Stimulated activated CD4-positive, alpha-beta T cell treated with anti-CD3 and anti-CD28 coated beads, Interleukin-12 subunit alpha, Interleukin-12 subunit beta, amount 100 ng/mL, for 48 hours (primary cell): ENCODE data around the gene CHCHD3.

Source experiments
- DNase-seq, 3 donors: peaks; one replicate each; pipeline ENCODE4 v3.0.0-alpha.2; 2020; ENCODE audit warnings: low read depth in 2 of 3, low spot score in 1 of 3

CHCHD3 gene

DNA sequence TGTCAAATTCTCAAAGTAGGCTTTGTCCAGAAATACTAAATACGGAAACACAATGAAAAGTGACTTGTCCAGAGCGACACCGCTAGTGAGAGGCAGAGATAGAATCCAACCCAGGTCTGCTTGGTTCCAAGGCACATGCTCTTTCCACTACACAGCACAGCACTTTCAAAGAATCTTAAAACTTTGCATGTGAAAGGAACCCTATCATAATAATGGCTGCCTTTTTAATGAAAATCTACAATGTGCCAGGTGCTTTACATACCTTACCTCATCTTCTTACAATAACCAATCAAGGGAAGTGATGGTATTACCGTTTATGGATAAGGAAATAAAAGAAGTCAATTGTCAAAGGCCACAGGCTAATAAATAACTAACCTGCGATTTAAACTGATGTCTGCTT is 2.6 kb downstream of the CHCHD3 start:
- no peak for DNase-seq

DNA sequence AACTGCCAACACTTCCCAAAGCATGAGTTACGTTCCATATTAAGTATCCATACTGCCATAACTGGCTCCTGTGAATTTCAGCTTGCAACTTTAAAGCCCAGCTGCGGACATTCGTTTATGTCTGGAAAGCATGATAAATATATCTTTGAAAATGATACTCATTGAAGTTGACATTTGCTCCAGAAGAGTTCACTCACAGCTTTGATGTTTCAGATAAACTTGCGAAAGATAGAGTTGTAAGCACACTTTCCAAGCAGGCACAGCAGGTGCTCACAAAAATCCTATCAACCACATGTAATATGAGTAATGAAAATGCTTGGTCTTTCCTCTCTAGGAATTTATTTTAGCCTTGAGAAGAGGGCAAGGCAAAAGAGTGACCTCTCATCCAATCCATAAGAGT is 4.5 kb downstream of the CHCHD3 start:
- no peak for DNase-seq

DNA sequence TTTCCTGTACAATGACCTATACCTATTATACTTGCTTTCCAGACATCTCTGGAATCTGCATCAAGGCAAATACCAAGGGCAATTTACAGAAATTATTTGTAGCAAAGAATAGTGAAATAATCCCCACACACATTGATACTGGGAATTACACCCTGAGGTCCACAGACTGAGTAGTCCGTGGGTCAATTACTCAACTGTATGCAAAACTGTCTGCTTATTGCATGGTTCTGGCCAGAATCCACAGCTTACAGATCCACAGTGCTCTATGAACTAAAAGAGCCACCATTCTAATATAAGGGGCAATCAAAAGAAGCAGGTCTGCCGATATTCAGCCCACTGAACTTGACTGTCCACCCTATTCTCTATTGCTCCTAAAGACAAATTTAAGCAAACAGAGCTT is 5.7 kb downstream of the CHCHD3 start:
- no peak for DNase-seq

DNA sequence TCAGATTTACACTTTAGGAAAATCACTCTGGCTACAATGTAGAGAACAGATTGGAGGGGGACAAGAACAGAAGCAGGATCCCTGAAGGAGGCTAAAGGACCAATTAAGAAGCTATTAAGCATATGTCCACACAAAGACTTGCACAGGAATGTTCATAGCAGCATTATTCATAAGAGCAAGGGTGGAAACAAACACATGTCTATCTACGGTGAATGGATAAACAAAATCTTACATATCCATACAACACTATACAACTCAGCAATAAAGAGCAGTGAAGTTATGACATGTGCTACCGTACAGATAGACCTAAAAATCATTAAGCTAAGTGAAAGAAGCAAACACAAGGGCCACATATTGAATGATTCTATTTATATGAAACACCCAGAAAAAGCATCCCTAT is 10.4 kb downstream of the CHCHD3 start:
- no peak for DNase-seq

DNA sequence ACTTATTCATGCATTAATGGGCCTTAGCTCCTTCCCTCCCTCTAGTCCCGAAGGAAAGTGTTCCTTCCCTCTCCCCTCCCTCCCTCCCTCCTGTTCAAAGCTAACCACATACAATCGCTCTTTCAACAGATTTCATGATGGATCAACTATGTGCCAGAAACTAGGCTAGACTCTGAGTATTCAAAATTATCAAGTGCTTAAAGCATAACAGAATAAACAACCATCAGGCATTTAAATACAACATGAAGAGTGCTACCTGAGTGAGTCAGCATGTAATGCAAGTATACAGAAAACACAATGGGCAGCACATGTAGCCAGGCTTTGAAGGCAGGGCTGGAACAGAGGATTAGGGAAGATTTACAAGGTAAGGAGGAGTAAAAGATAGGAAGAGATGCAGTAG is 11.3 kb downstream of the CHCHD3 start:
- no peak for DNase-seq

DNA sequence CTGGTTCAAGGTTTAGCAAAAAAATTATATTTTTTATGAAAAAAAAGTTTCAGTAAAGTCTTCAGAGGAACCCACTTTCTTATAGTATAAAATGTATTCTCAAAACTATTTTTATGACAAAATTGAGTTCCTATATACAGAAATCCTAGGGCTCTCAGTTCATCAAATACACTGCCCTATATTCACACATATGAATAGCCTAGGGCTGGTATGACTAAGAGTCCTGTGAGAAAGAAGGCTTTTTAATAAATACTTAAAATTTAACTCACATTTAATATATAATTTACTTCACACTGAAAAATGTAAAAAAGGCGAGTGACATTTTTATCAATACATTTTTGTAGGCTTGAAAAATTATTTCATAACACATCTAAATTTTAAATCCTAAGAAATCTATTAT is 16.6 kb downstream of the CHCHD3 start:
- no peak for DNase-seq

DNA sequence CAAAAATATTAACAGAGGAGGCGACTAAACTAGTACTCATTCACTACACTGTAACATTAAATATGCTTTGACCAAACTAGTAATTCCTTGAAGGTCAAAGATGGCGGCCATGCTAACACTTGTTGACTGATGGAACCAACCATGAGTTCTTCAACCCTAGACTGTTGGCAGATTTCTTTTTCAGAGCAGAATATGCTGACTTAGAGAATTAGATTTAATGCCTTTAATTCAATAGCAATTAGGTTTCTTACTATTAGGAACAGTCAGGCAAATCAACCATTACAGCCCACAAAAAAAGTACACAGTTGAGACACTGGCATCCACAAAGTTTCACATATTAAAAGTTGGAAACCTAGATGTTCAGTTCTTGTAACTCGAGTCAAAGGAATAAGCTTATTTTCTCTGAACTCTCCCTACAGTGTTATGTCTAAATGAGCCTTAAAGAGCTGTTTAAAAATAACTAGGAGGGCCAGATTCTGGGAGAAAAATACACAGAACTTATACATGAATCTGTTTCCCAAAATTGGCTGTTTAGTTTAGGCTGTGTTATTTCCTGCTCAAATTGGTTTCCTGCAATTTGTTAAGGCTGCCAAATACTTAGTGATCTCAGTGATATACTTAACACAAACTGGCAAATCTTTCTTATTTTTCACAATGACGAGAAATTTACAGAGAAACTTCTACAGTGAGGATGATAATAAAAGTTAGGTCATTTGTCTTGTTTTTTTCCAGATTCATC is 17.6 kb downstream of the CHCHD3 start:
- no peak for DNase-seq

DNA sequence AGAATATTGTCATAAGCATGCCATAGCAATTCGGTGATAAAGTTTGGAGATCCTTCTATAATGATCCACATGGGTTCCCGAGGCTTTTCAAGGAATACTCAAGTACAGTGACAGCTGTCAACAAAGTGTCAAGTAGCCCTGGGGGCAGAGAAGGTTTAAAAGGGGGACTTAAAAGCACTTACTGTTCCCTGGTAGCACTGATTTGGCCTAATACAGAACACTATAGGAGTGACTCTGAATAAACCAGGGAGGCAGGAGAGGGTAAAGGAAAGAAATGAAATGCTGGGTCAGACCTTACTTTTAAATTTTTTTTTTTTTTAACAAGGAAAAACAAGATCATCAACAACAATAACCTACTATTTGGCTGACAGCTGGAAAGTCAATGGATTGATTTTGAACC is 20.1 kb downstream of the CHCHD3 start:
- DNase-seq: no peak

DNA sequence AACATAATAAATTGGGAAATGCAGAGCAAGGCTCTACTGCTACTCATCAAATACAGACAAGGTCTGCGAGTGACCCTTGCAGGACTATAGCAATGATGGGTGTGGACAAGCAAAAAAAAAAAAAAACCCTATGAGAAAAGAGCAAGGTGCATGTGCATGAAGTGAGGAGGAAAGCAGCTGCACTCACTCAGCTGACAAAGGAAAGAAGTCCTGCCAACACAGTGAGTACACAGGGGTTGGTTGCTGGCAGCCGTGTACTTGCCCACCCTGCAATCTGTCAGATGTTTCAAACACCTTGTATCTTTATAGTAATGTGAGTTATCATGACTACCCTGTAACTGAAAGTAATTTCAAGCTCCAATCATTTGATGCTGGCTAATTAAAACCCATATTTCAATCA is 20.5 kb downstream of the CHCHD3 start:
- DNase-seq: no peak

DNA sequence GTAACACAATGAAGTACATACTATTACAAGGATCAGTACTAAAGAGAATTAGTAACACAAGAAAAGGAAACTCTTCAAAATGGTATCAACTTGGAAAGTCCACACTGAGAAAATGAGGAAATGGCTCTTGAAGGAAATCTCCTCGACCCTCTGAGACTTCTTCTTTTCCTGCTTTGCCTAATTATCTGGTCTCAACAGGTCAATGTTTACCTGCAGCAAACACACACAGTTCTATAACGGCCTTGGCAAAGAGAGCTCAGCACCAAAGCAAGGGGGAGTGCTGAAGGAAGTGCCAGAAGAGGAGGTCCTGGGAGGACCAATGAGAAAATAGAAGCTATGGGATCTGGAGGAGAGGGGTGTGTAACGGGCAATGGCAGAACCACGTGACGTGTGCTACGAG is 21.9 kb downstream of the CHCHD3 start:
- DNase-seq: no peak

DNA sequence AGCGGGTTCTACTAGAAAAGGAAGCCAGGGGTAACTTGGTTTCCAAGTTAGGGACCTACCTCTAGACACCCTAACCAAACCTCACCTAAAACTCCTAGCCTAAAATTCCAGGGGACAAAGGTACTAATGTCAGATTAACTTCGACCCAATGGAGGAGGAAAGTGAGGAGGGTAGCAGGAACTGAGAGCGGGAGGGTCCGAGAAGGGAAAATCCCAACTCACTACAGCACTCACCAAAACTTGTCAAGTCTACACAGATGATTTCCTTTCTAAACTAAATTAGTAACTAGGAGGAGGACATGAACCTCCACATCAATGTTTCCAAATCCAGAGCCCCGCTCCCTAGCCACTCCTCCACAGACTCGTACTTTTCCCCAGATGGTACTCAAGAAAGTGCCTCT is 22.6 kb downstream of the CHCHD3 start:
- DNase-seq: no peak

DNA sequence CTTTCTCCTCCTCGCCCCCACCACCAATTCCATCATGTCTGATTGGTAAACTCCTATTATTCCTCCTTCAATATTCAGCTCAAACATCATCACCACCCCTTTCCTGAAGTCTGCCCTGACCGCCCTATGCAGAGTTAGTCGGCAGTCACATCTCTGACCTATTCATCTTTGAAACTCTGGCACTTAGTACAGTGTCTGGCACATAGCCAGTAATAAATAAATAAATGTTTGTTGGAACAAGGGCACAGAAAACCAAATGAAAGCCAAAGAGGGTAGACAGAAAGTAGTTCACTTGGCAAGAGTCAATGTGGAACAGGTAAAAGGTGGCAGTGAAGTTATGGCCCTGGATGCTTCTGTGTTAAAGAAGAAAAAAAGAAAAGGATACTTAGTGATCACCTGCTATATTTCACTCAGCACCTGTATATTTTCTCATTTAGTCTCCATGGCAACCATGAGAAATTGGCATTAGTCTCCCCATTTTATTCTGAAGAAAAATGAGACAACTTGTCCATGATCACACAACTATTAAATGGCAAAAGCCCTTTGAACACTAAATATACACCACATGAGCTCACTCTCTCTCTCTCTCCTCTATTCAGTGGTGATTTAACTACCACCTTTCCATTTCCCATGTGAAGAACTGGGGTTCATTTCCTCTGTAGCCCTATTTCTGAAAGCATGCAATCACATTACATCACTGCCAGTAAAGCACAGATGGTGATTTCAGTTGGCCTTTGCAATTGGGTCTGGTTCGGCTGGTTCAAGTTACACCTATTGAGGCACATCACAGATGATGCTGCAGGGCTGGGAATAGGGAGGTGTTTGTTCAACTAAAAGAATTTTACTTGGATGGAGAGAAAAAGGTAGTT is 25.3 kb downstream of the CHCHD3 start:
- no peak for DNase-seq

DNA sequence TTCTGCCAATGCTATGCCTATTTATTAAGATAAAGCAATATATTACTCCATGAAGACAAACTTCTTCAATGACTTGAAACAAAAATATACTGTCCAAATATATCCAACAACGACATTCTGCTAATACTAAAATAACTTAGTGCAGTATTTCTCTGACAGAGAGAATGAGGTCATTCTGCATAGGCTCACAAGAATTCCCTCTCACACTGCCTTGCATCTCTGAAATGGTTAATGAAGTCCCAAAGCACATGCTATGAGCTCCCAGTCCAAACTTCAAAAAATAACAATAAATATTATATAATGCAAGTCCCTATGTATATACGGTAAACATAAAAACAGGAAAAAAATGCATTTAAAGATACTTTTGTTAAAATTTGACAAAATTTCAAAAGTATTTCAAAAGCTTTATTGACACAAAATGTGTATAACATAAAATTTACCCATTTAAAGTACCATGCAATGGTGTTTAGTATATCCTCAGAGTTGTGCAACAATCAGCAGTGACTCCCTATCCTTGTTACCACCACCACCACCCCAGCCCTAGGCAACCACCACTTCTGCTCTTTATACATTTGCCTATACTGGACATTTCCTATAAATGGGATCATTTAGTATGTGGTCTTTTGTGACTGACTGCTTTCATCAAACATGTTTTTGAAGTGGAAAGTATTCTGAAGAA is 27.6 kb downstream of the CHCHD3 start:
- no peak for DNase-seq

DNA sequence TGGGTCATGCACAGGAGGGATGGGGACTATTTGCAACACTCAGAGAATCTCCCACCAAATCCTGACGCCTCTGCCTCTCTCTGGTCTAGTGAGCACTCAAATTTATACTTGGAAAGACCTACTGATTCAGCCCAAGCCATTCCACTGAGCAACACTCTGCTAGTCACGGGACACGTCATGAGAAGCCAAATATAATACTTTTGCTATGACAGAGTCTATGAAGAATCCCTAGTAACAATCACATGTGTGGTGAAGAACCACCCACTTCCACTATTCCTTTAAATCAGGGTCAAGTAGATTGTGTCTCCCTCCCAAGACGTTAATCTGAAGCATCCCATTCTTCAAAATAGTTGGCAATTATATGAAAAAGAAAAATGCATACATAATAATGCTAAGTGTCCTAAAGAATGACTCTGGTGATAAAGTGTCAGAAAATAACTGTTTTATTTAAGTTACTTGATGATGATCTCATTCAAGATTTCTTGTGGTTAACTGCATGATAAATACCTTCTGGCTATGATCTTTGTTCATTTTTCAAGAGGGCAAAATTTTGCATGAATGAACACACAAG is 28.5 kb downstream of the CHCHD3 start:
- DNase-seq: peak in 1 of 3 donors; percentile 1

DNA sequence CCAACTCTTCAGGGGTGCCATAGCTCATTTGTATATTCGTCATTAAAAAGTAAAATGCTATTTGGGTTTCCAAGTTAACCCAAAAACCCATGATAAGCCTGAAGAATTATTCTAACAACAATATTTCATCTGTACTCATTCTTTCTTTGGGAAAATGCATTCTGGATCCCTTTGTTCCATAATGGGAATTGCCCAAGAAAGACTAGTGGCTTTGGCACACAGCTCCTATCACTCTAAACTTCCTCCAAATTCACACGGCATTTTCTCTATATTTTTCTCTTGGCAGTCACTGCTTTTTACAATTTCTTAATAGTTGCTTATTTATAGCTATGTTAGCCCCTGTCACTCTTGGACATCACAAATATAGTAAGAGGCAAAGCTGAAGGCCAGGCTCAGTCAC is 29.1 kb downstream of the CHCHD3 start:
- DNase-seq: no peak

DNA sequence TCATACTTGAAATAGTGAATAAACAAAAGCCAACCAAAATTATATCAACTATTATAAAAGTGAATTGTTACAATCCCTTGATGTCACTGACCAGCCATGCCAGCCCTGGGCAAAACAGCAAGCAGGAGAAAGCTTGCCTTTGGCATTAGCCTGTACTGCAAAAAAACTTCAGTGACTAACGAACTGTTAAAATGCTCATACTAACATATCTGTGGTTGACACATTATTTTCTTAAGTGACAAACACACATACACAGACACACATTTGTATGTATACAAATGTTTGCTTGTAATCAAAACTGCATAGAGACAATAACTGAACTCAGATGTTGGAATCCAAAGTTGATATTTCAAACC is 29.5 kb downstream of the CHCHD3 start:
- no peak for DNase-seq

DNA sequence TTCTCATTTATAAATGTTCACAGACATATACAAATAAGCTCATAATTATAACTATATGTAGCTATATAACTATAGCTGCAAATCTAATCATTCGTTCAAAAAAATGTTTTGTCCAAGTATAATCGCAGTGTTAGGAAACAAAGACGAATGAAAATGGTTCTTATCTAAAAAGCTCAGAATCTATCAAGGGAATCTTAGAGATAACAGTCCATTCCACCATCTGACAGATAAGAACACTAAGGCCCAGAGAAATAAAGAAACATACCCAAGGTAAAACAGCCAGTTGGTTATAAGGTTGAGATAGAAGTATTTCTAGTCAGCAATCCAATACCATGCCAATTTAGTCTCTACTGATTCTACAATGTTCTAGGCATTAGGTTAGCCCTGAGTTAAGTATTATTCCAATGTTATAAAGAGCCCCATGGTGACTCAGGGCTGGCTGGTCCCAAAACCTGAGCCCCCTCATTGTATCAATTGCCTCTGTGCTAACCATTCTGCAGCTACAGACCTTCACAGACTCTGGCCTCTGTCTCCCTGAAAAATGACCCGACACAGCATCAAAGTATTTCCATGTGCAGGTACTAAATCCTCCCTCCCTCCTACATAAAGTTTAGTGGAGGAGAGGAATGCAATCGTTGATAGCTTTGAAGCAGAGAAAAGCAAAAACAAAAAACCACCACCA is 30.0 kb downstream of the CHCHD3 start:
- no peak for DNase-seq

DNA sequence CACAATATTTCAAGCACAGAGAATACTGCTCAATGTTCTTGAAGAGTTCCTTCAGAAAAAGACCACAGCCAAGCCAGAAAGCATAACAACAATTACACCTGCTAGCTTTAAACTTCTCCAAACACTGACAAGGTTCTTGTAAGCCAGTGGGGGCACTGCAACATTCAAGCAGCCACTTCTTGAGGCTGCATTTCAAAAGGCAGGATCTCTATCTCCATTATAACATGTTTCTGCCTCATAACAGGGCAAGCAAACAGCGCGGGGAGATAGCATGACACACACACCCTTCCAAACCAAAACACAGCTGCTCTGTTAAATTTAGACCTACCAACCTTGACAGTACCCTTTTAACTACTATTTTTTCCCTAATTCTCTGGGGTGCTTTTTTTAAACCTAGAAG is 30.8 kb downstream of the CHCHD3 start:
- no peak for DNase-seq

DNA sequence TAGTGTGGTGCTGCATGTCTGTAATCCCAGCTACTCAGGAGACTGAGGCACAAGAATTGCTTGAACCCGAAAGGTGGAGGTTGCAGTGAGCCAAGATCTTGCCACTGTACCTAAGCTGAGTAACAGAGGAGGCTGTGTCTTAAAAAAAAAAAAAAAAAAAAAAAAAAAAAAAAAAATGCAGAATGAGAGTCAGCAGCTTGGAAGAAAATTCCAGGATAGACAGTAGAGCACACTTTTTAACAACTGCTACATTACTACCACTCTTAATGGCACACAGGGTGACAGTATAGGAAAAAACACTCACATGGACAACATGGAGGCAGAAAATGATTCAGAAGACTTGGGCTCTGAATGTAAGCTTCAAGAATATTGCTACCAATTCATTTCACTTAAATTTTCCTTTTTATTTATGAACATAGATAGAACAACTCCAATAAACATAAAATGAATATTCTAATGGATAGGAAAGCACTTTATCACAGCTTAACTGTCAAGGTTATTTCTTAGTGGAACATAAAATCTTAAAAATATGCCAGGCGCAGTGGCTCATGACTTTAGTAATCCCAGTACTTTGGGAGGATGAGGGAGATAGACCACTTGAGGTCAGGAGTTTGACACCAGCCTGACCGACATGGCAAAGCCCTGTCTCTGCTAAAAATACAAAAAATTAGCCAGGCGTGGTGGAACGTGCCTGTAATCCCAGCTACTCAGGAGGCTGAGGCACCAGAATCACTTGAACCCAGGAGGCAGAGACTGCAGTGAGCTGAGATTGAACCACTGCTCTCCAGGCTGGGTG is 31.5 kb downstream of the CHCHD3 start:
- DNase-seq: no peak

DNA sequence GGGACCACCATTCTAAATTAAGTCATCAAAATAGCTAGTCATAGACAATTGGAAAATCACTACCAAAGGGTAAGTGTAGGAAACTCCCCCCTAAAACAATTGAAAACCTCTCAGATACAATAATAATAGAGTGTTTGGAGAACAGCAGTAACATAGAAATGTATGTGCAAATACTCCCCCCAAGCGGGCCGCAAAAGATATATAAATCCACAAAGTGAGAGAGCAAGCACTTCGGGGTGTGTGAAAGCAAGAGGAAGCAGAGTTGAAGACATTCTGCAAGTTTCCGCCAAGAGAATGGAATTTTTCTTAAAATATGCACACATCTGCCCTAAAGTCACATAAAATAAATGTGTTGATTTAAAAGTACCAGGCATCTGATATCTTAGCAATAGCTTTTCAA is 33.3 kb downstream of the CHCHD3 start:
- no peak for DNase-seq
